Measurements from ENCODE around the gene KRT7. TPM values are rescaled to one million over a fixed set of nuclear protein-coding genes. Genes with fewer than 3 reads are reported as not detected.

KRT7 gene
- total RNA-seq, 2 experiments from 2014 or later, result not detected

- Histone ChIP-seq H3K4me1 (ENCODE audit: insufficient read depth, low read length, poor library complexity, severe bottlenecking) (no peaks in the 10 kb centered on the region), H3K4me3 (ENCODE audit: low read depth, low read length, poor library complexity, severe bottlenecking) (no peak overlapping the region), H3K79me2 (ENCODE audit: insufficient read depth, low read depth, low read length) (no peaks in the 10 kb centered on the region), H3K9me3 (ENCODE audit: low read length) (no peaks in the 10 kb centered on the region), H4K20me1 (ENCODE audit: insufficient read depth, low read length) (no peaks in the 10 kb centered on the region), H3K9me2 (ENCODE audit: insufficient read depth, low read length) (no peaks in the 10 kb centered on the region), H3K36me3 (ENCODE audit: insufficient read depth, low read length) (no peaks in the 10 kb centered on the region), H3K4me2 (ENCODE audit: low read length) (no peak overlapping the region), H3K27ac (ENCODE audit: low read depth, low read length, poor library complexity, severe bottlenecking) (no peak overlapping the region), H2AFZ (ENCODE audit: low read length) (no peak overlapping the region)
- intact Hi-C loops (cut with micrococcal nuclease; ENCODE audit: unreplicated experiment), result no loop called here
- ChIA-PET CTCF (ENCODE audit: unreplicated experiment) (no interaction called here), POLR2A (no interaction called here)
- no TSS peak for BruUV-seq (replicated peaks)
- TF ChIP-seq EZH2phosphoT487 (IDR thresholded peaks at IDR 0.05; ENCODE audit: borderline replicate concordance, low read depth, low read length) (no peak), CTCF (conservative IDR thresholded peaks at IDR 0.05; ENCODE audit: low read length) (no peak)
- no peak for DNase-seq (ENCODE audit: low spot score)
Observed at GRCh38 chr12:52233462-52234207, 592 bp downstream of the KRT7 start.

- ChIA-PET CTCF (ENCODE audit: unreplicated experiment) (no interaction called here), POLR2A (no interaction called here)
- Histone ChIP-seq H2AFZ (ENCODE audit: low read length) (no peak overlapping the region), H3K79me2 (ENCODE audit: insufficient read depth, low read depth, low read length) (no peaks in the 10 kb centered on the region), H3K27ac (ENCODE audit: low read depth, low read length, poor library complexity, severe bottlenecking) (no peak overlapping the region), H3K36me3 (ENCODE audit: insufficient read depth, low read length) (no peaks in the 10 kb centered on the region), H3K4me1 (ENCODE audit: insufficient read depth, low read length, poor library complexity, severe bottlenecking) (no peaks in the 10 kb centered on the region), H3K4me2 (ENCODE audit: low read length) (no peak overlapping the region), H4K20me1 (ENCODE audit: insufficient read depth, low read length) (no peaks in the 10 kb centered on the region), H3K9me3 (ENCODE audit: low read length) (no peaks in the 10 kb centered on the region), H3K4me3 (ENCODE audit: low read depth, low read length, poor library complexity, severe bottlenecking) (no peak overlapping the region), H3K9me2 (ENCODE audit: insufficient read depth, low read length) (no peaks in the 10 kb centered on the region)
- BruUV-seq (replicated peaks), result no TSS peak
- intact Hi-C loops (cut with micrococcal nuclease; ENCODE audit: unreplicated experiment), result no loop called here
- TF ChIP-seq EZH2phosphoT487 (IDR thresholded peaks at IDR 0.05; ENCODE audit: borderline replicate concordance, low read depth, low read length), result no peak
- no peak for TF ChIP-seq CTCF (conservative IDR thresholded peaks at IDR 0.05; ENCODE audit: low read length)
- no peak for DNase-seq (ENCODE audit: low spot score)
Observed at GRCh38 chr12:52234223-52234810, 1.3 kb downstream of the KRT7 start.
